ENCODE data around the gene OR10J4.
"Not testable (repeated sequence)": the region's sequence is repeated elsewhere in the genome, so short reads cannot be mapped to it uniquely, and the experiment has no call there.

The OR10J4 gene

DNA sequence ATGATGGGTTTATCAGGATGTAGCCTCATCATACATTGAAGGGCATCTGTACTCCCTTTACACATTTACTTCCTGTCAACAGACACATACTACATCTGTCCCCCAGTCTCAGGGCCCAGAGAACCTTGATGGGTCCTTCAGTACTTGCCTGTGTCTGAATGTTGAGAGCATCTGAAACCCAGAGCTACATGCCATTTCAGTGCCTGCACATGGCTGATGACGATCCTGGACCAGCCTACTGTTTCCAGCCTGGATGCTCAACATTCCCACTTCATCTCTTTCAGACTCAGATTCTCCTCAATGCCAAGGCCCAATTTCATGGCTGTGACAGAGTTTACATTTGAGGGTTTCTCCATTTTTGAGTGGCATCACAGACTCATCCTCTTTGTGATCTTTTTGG, at the start of gene OR10J4:
TSS of gene OR10J4 (plus strand) at position 301 of the 400 bp plus-strand sequence.
- no peak for DNase-seq (ENCODE audit: low read depth in 1 of 2, low spot score in 1 of 2)

DNA sequence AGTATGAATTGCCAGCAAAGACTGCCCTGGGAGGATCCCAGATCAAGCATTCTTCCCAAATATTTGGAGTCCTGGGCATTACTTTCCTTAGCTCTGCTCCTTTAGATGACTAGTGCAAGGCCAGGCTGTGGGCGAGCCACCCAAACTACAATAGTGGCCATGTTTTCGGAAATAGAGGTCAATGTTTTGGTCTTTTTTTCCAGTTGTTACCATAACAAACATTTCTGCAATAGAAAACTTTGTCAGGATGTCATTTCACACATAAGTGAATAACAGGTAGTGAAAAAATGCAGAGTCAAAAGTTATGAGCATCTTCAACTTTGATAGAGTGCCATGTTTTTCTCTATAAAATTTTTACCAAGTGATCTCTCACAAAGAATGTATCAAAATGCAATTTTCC, 25.2 kb upstream of the OR10J4 start:
- DNase-seq (ENCODE audit: low read depth in 1 of 2, low spot score in 1 of 2) = no peak

DNA sequence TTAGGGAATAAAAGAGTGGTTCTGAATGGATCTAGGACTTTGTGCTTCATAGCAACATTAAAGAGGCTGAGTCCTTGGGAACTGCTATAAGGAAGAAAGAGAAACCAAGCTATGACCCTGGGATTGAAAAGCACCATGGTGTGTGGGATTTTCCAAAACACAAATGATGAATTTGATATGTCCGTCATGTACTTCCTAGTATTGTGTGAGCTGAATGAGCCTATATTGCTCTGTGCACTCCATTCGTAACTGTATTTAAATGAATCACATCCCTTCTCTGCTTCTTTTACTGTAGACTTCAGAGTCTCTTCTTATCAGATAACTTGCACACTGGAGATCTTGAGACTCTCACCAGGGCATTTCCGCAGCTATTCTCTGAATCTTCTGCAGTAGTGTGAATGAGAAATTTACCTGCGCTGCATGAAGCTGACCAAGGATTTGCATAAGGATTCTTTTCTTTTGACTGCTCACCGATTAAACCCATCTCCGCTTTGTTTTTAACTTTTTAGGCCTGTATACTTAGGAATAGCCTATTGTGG, 23.1 kb upstream of the OR10J4 start:
- no peak for DNase-seq (ENCODE audit: low read depth in 1 of 2, low spot score in 1 of 2)

DNA sequence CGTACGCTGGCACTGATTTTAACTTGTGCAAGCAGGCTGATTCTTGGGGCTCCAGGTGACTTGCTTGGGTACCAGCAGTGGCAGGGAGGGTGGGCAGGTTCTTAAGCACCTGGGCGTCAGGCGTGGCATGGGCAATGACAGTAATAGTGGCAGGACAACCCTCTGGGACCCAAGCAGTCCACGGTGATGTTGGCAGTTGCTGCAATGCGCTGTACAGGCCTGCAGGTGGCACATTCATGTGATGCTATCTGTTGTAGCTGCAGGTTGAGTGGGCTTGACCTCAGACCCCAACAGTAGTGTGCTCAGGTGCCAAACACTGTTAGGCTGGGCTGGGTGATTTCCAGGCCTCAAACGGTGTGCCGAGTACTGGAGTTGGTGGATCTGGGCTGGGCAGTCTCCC, 10.2 kb upstream of the OR10J4 start:
- no peak for DNase-seq (ENCODE audit: low read depth in 1 of 2, low spot score in 1 of 2)

DNA sequence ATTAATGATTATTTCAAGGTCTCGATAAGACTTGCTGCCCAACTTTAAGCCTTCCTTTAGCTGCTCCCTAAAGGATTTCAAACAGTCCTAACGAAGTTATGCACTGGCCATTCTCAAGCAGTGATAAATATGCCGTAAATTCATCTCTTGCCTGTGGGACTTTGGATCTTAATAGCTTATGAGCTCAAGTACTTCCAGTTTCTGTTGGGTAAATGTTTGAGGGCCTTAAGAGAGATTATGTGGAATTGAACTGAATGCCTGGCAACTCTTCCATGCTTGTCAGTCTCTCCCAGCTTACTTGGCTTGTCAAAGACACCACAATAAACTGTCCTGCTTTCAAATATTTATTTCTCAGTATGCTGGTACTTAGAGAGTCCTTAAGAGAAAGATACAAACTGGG, 3.5 kb upstream of the OR10J4 start:
- no peak for DNase-seq (ENCODE audit: low read depth in 1 of 2, low spot score in 1 of 2)

DNA sequence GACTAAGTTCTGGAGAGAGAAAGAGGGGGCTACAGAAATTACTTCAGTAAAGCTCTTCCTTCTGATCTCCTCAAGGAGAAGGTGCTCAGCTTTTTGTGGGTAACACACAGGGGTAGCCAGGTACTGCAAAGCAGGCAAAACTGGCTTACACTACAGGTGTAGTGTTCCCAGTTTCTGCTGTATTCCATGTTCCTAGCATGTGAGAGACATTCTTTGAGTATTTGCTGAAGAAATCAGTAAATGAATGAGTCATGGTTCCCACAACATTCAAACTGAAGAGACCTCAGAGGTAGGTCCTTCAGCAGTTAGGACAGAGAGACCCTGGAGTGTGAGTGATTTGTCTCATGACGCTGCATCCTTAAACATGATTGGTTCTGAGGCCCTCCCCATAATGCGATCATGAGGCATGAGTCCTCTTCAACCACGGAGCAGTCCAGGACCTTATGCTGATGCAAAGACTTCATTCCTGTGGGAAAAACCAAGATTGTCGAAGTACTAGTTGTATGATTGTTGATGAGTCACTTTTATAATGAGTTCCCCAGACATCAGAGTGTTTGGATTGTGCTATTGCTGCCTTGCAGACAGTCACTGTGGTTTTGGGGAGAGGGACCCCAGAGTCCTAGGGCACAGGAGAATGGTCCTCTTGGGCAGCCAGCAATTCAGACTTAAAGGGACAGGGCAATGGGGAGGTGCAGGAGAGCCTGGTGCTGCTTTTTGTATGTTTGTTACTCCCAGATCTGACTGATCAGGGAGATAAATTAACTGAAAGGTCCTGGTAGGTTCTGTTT, 2.7 kb upstream of the OR10J4 start:
- no peak for DNase-seq (ENCODE audit: low read depth in 1 of 2, low spot score in 1 of 2)

DNA sequence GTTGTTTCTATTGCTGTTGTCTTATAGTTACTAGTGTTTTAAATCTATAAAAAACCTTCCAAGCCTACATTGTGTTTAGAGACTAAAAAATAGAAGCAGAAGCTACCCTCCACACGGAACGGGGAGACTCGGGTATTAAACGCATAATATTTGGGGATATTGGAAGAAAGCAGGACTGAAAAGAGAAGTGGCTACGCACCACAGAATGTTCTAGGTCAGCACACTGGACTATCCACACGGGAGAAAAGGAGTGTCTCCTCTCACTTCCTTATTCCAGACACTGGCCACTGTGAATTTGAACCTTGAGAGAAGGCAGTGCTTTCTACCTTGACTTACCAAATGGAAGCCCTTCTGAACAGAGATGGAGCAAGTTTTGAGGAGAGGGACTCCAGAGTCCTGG, 1.0 kb upstream of the OR10J4 start:
- DNase-seq (ENCODE audit: low read depth in 1 of 2, low spot score in 1 of 2) = no peak

DNA sequence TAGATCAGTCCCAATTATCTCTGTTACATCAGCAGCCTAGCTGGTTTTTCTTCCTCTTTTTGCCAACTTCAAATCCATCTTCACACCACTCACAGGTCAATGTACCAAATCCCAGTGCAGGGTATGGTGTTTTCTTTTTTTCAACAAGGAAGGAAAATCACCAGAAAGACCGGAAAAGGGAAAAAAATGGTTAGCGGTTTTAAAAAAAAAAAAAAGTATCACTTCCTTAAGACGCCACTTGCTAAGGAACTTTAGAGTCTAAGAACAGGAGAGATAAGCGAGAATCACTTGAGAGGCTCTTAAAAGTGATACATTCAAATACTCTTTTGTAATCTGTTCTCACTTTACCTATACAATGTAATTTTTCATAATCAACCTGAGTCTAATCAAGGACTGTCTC, 4.5 kb downstream of the OR10J4 start:
- no peak for DNase-seq (ENCODE audit: low read depth in 1 of 2, low spot score in 1 of 2)

DNA sequence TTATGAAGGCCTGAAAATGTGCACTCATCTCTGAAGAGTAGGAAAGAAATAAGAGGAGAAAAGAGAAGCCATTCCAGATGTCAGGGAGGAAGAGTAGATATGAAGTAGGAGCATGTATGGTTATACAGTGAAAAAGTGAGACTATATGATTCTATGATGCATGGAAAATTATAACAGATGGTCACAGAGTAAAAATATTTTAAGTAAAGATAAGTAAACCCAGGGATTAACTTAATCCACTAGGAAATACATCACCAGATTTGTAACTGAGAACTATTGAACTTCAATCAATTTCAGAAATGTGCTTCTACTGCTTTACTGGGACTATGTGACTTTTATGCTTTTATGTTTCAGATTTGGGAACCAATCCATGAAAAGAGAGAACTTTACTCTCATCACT, 7.4 kb downstream of the OR10J4 start, which contains the start of gene OR10J1:
TSS of gene OR10J1 (plus strand) at position 301 of the 400 bp plus-strand sequence. CDS start at position 371, 70 bp downstream.
- DNase-seq (ENCODE audit: low read depth in 1 of 2, low spot score in 1 of 2) = no peak

DNA sequence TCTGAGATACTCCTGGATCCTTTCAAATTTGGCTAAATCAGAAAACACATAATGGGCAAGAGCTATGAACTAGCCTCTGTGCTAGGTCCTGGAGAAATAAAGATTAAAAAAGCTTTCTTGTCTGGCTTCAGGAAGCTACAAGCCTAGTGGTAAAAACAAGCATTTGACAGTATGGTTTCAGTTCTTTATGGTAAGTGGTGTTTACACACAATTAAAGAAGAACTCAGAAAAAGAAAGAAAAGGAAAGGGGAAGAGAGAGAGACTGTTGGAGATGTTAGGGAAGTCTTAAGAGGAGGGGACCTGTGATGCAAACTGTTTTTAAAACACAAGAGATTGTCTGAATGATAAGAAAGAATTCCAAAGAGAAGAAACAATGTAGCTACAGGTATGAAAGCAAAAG, 9.4 kb downstream of the OR10J4 start:
- DNase-seq (ENCODE audit: low read depth in 1 of 2, low spot score in 1 of 2) = no peak

DNA sequence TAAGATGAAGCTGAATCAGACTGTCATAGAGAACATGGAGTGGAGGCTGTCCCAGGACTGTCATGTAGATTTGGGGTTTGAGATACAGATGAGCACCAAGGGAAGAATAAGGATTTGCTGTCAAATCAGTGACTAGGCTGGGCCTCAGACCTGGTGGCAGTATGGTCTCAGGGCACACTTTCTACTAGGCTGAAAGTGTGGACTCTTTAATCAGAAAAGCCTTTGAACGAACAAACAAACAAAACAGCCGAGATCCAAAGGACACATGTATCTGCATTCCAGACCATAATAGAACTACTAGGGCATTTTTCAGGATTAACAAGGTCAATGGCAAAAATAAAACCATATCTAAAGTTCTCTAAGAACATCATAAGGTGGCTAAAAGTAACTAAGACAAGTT, 10.4 kb downstream of the OR10J4 start:
- no peak for DNase-seq (ENCODE audit: low read depth in 1 of 2, low spot score in 1 of 2)

DNA sequence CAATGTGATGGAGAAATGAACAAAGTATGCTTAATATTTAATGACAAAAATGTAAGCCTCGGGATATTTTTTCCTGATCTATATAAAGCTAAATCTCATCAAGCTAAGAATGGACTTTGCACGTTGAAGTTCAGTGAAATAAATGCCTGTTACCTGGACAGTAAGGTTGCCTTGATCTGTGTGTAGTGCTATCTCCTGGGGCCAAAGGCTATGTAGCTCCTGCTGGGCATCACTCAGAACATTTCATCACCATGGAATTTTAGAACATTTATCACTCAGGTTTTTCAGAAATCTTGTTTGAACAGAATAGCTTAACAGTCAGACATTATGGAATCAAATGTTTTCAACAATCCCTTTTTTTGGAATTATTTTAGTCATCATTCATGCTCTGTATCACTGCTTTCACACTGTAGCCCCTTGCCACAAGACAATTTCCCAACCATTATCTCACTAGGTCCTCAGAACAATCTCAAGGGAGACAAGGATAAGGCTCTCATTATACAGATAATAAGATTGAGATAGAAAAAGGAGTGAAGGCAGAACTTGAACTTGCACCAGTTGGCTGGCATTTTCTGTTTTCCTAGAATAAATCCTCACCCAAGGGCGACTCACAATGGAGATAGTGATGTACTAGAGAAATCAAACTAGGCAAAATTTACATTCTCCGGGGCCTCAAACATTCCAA, 11.2 kb downstream of the OR10J4 start:
- DNase-seq (ENCODE audit: low read depth in 1 of 2, low spot score in 1 of 2) = no peak

DNA sequence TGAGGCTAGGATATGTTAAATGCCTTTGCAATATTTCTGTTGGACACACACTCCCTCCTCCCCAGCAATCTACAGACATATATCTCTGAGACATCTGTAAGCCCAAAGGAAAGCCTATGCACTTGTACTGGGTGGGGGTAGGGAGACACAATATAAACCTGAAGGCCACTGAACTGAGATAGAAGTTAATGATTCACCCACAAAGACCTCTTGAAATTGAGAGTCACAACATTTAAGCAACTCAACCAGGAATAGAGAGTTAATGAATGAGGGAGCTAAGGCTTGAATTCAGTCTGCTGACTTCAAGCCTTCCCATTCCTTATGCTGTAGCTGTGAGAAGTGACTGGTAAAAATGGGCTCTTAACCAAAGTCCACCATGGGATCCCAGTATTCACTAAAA, 12.5 kb downstream of the OR10J4 start:
- DNase-seq (ENCODE audit: low read depth in 1 of 2, low spot score in 1 of 2) = no peak

DNA sequence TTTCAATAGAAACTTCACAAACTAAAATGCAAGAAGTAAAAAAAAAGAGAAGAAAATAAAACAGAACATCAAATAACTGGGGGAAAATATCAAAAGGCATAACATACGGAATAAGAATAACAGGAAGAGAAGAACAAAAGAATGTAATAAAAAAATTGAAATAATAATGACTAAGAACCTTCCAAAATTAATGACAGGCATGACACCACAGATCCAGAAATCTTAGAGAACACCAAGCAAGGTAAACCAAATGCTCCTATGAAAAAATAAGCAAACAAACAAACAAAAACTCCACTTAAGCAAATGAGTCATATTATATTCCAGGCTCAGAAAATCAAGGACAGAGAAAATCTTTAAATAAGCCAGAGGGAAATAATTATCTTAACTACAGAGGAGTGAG, 16.2 kb downstream of the OR10J4 start:
- DNase-seq (ENCODE audit: low read depth in 1 of 2, low spot score in 1 of 2) = no peak

DNA sequence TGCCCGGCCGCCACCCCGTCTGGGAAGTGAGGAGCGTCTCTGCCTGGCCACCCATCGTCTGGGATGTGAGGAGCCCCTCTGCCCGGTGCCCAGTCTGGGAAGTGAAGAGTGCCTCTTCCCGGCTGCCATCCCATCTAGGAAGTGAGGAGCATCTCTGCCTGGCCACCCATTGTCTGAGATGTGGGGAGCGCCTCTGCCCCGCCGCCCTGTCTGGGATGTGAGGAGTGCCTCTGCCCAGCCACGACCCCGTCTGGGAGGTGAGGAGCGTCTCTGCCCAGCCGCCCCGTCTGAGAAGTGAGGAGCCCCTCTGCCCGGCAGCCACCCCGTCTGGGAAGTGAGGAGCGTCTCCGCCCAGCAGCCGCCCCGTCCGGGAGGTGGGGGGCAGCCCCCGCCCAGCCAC, 17.6 kb downstream of the OR10J4 start:
- DNase-seq (ENCODE audit: low read depth in 1 of 2, low spot score in 1 of 2) = not testable (repeated sequence)

DNA sequence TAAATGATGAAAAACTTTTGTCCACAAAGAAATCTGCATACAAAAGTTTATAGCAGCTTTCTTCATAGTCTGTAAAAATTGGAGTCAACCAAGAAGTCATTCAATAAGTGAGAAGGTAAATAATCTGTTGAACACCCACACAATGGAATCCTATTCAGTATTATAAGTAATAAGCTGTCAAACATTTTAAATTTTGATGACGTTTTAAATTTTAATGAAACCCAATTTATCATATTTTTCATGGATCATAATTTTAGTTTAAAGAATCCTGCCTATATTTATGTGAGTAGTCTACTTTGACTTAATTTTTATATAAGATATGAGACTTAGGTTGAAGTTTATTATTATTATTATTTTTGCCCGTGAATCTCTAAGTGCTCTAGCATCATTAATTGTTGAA, 27.5 kb downstream of the OR10J4 start:
- DNase-seq (ENCODE audit: low read depth in 1 of 2, low spot score in 1 of 2) = no peak

DNA sequence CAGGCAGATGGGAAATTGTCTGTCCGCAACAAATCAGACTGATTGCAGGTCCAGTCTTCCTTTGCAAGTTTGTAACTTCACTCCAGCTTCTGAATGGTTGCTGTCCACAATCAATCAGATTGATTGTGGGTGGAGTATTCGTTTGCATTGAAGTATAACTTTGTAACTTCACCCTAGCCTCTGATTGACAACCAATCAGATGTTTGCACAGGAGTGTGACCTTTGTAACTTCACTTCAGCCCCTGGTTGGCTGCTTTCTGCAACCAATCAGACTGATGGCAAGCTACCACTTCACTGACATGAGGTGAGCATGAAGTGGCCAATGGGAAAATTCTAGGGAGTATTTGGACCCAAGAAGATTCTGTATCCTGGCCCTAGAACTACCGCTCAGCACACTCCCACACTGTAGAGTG, 33.2 kb downstream of the OR10J4 start:
- DNase-seq (ENCODE audit: low read depth in 1 of 2, low spot score in 1 of 2) = no peak

DNA sequence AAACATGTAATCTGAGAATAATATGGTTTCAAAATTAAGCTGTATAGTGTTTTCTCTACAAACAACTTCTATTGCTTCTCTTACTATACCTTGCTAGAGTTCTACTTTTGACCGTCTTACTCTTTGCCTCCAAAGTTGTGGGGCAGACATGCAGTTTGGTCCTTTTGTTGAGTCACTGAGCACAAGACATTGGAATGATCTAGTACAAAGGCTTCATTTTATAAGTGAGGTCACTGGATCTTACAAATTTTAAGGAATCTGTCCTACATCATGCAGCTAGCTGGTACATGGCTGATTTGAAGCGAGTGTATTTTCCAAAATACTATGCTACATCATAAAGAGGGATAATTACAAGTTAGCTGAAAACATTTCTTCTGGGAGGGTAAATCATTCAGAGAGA, 36.3 kb downstream of the OR10J4 start:
- DNase-seq (ENCODE audit: low read depth in 1 of 2, low spot score in 1 of 2) = no peak

DNA sequence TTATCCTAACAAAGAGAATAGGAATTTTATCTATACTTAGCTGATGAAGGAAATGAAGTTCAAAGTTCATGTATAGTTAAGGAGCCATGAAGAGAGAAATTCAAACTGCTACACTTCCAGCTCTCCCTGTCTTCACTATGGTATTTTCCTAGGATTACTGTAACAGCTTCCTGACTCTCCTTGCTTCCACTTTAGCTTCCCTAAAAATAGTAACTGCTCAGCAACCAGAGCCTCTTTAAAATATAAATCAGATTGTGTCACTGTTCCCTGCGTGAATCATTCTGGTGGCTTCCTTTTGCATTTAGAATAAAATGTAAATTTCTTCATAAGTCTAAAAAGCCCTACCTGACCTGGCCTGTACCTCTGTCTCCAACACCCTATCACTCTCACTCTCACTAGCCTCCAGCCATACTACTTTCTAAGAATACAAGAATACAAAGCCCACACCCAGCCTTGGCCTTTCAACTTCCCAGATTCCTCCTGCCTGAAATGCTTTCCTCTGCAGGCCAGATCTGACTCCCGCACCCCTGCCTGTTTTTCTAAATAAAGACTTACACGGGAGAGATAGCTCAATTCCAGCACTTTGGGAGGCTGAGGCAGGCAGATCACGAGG, 38.0 kb downstream of the OR10J4 start:
- no peak for DNase-seq (ENCODE audit: low read depth in 1 of 2, low spot score in 1 of 2)

DNA sequence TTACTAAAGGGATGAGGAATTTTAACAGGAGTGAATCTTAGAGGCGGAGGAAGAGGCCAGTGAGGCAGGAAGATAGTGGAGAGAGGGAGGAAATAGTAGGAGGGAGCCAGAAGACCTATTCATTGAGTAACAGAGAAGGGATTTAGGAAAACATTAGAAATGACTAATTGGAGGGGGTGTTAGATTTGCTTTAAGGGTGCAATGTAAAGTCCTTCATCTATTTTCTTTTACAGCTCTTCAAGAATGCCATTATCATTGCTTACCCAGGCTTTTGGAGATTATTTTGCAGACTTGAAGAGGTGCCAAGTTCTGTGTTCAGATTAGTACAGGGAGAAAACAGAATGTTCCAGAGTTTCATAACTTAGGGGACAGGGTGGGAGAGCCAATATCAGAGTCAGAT, 41.3 kb downstream of the OR10J4 start:
- no peak for DNase-seq (ENCODE audit: low read depth in 1 of 2, low spot score in 1 of 2)

DNA sequence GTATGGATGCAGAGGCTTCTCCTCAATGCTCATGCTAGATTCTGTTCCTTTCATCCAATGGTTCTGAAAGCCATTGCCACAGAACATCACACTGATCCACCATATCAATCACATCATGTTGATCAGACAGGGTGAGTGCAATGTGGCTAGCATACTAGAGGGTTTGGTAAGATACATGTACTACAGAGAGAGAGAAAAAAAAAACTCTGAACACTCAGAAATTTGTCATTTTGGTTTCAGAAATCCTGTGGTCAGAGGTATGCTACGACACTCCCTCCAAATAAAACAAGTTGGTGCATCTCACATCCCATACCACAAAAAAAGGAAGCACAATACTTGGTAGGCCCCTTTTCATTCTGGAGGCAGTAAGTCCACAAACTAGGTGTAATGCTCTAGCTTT, 42.9 kb downstream of the OR10J4 start:
- no peak for DNase-seq (ENCODE audit: low read depth in 1 of 2, low spot score in 1 of 2)
